Measurements from ENCODE around the gene TFAP2A.

TFAP2A gene

GRCh38 chr6:10373642-10374359 lies 41.1 kb downstream of the TFAP2A start:
- WGBS: 92% methylated on average over 3 of the region's 3 CpGs
- Histone ChIP-seq H3K27me3 (ENCODE audit: insufficient read depth, low read length) (peaks cover 4% of the 10 kb centered on the region), H3K36me3 (ENCODE audit: insufficient read depth, low read length) (no peaks in the 10 kb centered on the region), H3K27ac (ENCODE audit: low read depth, low read length) (no peak overlapping the region), H3K9me3 (ENCODE audit: insufficient read depth, low read depth, low read length) (no peaks in the 10 kb centered on the region), H3K9ac (ENCODE audit: low read depth, low read length) (no peak overlapping the region), H3K4me3 (ENCODE audit: low read length) (no peak overlapping the region), H3K4me1 (ENCODE audit: insufficient read depth, low read length) (peaks cover 8% of the 10 kb centered on the region)

GRCh38 chr6:10369896-10370295 lies 45.0 kb downstream of the TFAP2A start:
- Histone ChIP-seq H3K9ac (ENCODE audit: low read depth, low read length) (no peak overlapping the region), H3K27me3 (ENCODE audit: insufficient read depth, low read length) (no peaks in the 10 kb centered on the region), H3K27ac (ENCODE audit: low read depth, low read length) (no peak overlapping the region), H3K4me3 (ENCODE audit: low read length) (no peak overlapping the region), H3K36me3 (ENCODE audit: insufficient read depth, low read length) (no peaks in the 10 kb centered on the region), H3K4me1 (ENCODE audit: insufficient read depth, low read length) (0 out of 2 replicates have a peak, but pooled peaks cover 3% of the 10 kb centered on the region), H3K9me3 (ENCODE audit: insufficient read depth, low read depth, low read length) (no peaks in the 10 kb centered on the region)
- WGBS: 91% methylated on average over 5 of the region's 5 CpGs

- H3K9me3 ChIP-seq (ENCODE audit: insufficient read depth, low read depth, low read length): no peaks in the 10 kb centered on the region; the same call in 1 of the 2 replicates
- no peak overlapping the region for H3K27ac ChIP-seq (ENCODE audit: low read depth, low read length)
- H3K36me3 ChIP-seq (ENCODE audit: insufficient read depth, low read length): no peaks in the 10 kb centered on the region
- H3K9ac ChIP-seq (ENCODE audit: low read depth, low read length): no peak overlapping the region
- WGBS: 94% methylated on average over 3 of the region's 3 CpGs
- H3K4me3 ChIP-seq (ENCODE audit: low read length): no peak overlapping the region
- 0 out of 2 replicates have a peak, but pooled peaks cover 3% of the 10 kb centered on the region for H3K4me1 ChIP-seq (ENCODE audit: insufficient read depth, low read length)
- no peaks in the 10 kb centered on the region for H3K27me3 ChIP-seq (ENCODE audit: insufficient read depth, low read length)
Measured at GRCh38 chr6:10368861-10369260, 46.0 kb downstream of the TFAP2A start.

GRCh38 chr6:10363911-10364310 lies 51.0 kb downstream of the TFAP2A start:
- no peaks in the 10 kb centered on the region for H3K36me3 ChIP-seq (ENCODE audit: insufficient read depth, low read length)
- no peak overlapping the region for H3K27ac ChIP-seq (ENCODE audit: low read depth, low read length)
- WGBS: 89% methylated on average over 6 of the region's 6 CpGs
- H3K9me3 ChIP-seq (ENCODE audit: insufficient read depth, low read depth, low read length): no peaks in the 10 kb centered on the region; the same call in 1 of the 2 replicates
- no peak overlapping the region for H3K9ac ChIP-seq (ENCODE audit: low read depth, low read length)
- no peak overlapping the region for H3K4me3 ChIP-seq (ENCODE audit: low read length)
- no peaks in the 10 kb centered on the region for H3K27me3 ChIP-seq (ENCODE audit: insufficient read depth, low read length)
- no peaks in the 10 kb centered on the region for H3K4me1 ChIP-seq (ENCODE audit: insufficient read depth, low read length)

GRCh38 chr6:10362300-10362699 lies 52.6 kb downstream of the TFAP2A start:
- H3K9ac ChIP-seq (ENCODE audit: low read depth, low read length): no peak overlapping the region
- H3K4me1 ChIP-seq (ENCODE audit: insufficient read depth, low read length): no peaks in the 10 kb centered on the region
- H3K36me3 ChIP-seq (ENCODE audit: insufficient read depth, low read length): no peaks in the 10 kb centered on the region
- 90% methylated on average over 2 of the region's 2 CpGs for WGBS
- no peak overlapping the region for H3K4me3 ChIP-seq (ENCODE audit: low read length)
- no peaks in the 10 kb centered on the region; the same call in 1 of the 2 replicates for H3K9me3 ChIP-seq (ENCODE audit: insufficient read depth, low read depth, low read length)
- no peaks in the 10 kb centered on the region for H3K27me3 ChIP-seq (ENCODE audit: insufficient read depth, low read length)
- H3K27ac ChIP-seq (ENCODE audit: low read depth, low read length): no peak overlapping the region

GRCh38 chr6:10361428-10361827 lies 53.4 kb downstream of the TFAP2A start:
- no peaks in the 10 kb centered on the region for H3K27me3 ChIP-seq (ENCODE audit: insufficient read depth, low read length)
- no peaks in the 10 kb centered on the region for H3K36me3 ChIP-seq (ENCODE audit: insufficient read depth, low read length)
- H3K4me1 ChIP-seq (ENCODE audit: insufficient read depth, low read length): no peaks in the 10 kb centered on the region
- no peak overlapping the region for H3K9ac ChIP-seq (ENCODE audit: low read depth, low read length)
- H3K9me3 ChIP-seq (ENCODE audit: insufficient read depth, low read depth, low read length): no peaks in the 10 kb centered on the region; the same call in 1 of the 2 replicates
- 99% methylated on average over 3 of the region's 4 CpGs for WGBS
- H3K27ac ChIP-seq (ENCODE audit: low read depth, low read length): no peak overlapping the region
- no peak overlapping the region for H3K4me3 ChIP-seq (ENCODE audit: low read length)

- WGBS: 91% methylated on average over 1 of the region's 1 CpG
- H3K27ac ChIP-seq (ENCODE audit: low read depth, low read length): no peak overlapping the region
- H3K4me1 ChIP-seq (ENCODE audit: insufficient read depth, low read length): no peaks in the 10 kb centered on the region
- no peaks in the 10 kb centered on the region for H3K27me3 ChIP-seq (ENCODE audit: insufficient read depth, low read length)
- H3K4me3 ChIP-seq (ENCODE audit: low read length): no peak overlapping the region
- H3K9ac ChIP-seq (ENCODE audit: low read depth, low read length): no peak overlapping the region
- H3K9me3 ChIP-seq (ENCODE audit: insufficient read depth, low read depth, low read length): no peaks in the 10 kb centered on the region; the same call in 1 of the 2 replicates
- H3K36me3 ChIP-seq (ENCODE audit: insufficient read depth, low read length): no peaks in the 10 kb centered on the region
Measured at GRCh38 chr6:10359581-10359980, 55.3 kb downstream of the TFAP2A start.

GRCh38 chr6:10355115-10355702 lies 59.7 kb downstream of the TFAP2A start:
- Histone ChIP-seq H3K4me3 (ENCODE audit: low read length) (no peak overlapping the region), H3K27me3 (ENCODE audit: insufficient read depth, low read length) (no peaks in the 10 kb centered on the region), H3K36me3 (ENCODE audit: insufficient read depth, low read length) (no peaks in the 10 kb centered on the region), H3K27ac (ENCODE audit: low read depth, low read length) (no peak overlapping the region), H3K9me3 (ENCODE audit: insufficient read depth, low read depth, low read length) (no peaks in the 10 kb centered on the region), H3K4me1 (ENCODE audit: insufficient read depth, low read length) (no peaks in the 10 kb centered on the region), H3K9ac (ENCODE audit: low read depth, low read length) (no peak overlapping the region)
- 86% methylated on average over 6 of the region's 6 CpGs for WGBS

- H3K9me3 ChIP-seq (ENCODE audit: insufficient read depth, low read depth, low read length): no peaks in the 10 kb centered on the region
- 94% methylated on average over 11 of the region's 12 CpGs for WGBS
- no peak overlapping the region for H3K4me3 ChIP-seq (ENCODE audit: low read length)
Measured at GRCh38 chr6:10351791-10352190, 63.1 kb downstream of the TFAP2A start.

GRCh38 chr6:10350720-10351119 lies 64.2 kb downstream of the TFAP2A start:
- Histone ChIP-seq H3K9ac (ENCODE audit: low read depth, low read length) (no peak overlapping the region), H3K4me1 (ENCODE audit: insufficient read depth, low read length) (no peaks in the 10 kb centered on the region), H3K27ac (ENCODE audit: low read depth, low read length) (no peak overlapping the region), H3K9me3 (ENCODE audit: insufficient read depth, low read depth, low read length) (no peaks in the 10 kb centered on the region), H3K4me3 (ENCODE audit: low read length) (no peak overlapping the region), H3K27me3 (ENCODE audit: insufficient read depth, low read length) (no peaks in the 10 kb centered on the region), H3K36me3 (ENCODE audit: insufficient read depth, low read length) (no peaks in the 10 kb centered on the region)
- WGBS: 92% methylated on average over 2 of the region's 2 CpGs

More at GRCh38 chr6:10351791-10352190, 63.1 kb downstream of the TFAP2A start:
- Histone ChIP-seq H3K4me1 (ENCODE audit: insufficient read depth, low read length) (no peaks in the 10 kb centered on the region), H3K9ac (ENCODE audit: low read depth, low read length) (no peak overlapping the region), H3K27ac (ENCODE audit: low read depth, low read length) (no peak overlapping the region), H3K36me3 (ENCODE audit: insufficient read depth, low read length) (no peaks in the 10 kb centered on the region), H3K27me3 (ENCODE audit: insufficient read depth, low read length) (no peaks in the 10 kb centered on the region)

- no peak overlapping the region for H3K27ac ChIP-seq (ENCODE audit: low read depth, low read length)
- no peak overlapping the region; the same call in 1 of the 2 replicates for H3K9ac ChIP-seq (ENCODE audit: low read depth, low read length)
Measured at GRCh38 chr6:10347561-10348327, 67.1 kb downstream of the TFAP2A start.

More at GRCh38 chr6:10347561-10348327, 67.1 kb downstream of the TFAP2A start:
- no peaks in the 10 kb centered on the region for H3K4me1 ChIP-seq (ENCODE audit: insufficient read depth, low read length)
- H3K36me3 ChIP-seq (ENCODE audit: insufficient read depth, low read length): no peaks in the 10 kb centered on the region
- no peaks in the 10 kb centered on the region for H3K9me3 ChIP-seq (ENCODE audit: insufficient read depth, low read depth, low read length)
- H3K4me3 ChIP-seq (ENCODE audit: low read length): no peak overlapping the region
- no peaks in the 10 kb centered on the region for H3K27me3 ChIP-seq (ENCODE audit: insufficient read depth, low read length)
- 94% methylated on average over 11 of the region's 11 CpGs for WGBS
